KMS-11 (cell line): ENCODE data around the gene TOR4A.

Source experiments
- H2AFZ ChIP-seq: fragments of 200-600 bp; sonication (generic); 2 replicates; pipeline ENCODE4 v1.6.1; 2016; ENCODE audit warnings: antibody characterized with exemption, mixed run types, low read depth
- H3K27ac ChIP-seq: fragments of 200-600 bp; sonication (generic); 2 replicates; pipeline ENCODE4 v1.6.1; 2016; ENCODE audit warnings: mild to moderate bottlenecking, mixed run types
- H3K27me3 ChIP-seq: fragments of 200-600 bp; sonication (generic); 2 replicates; pipeline ENCODE4 v1.6.1; 2017; ENCODE audit warnings: mild to moderate bottlenecking, low read depth, mixed run types, moderate library complexity; ENCODE audit not compliant: insufficient read depth
- H3K36me3 ChIP-seq: fragments of 200-600 bp; sonication (generic); 2 replicates; pipeline ENCODE4 v1.6.1; 2017; ENCODE audit warnings: mild to moderate bottlenecking, mixed run types; ENCODE audit not compliant: insufficient read depth
- H3K4me1 ChIP-seq: fragments of 200-600 bp; sonication (generic); 2 replicates; pipeline ENCODE4 v1.6.1; 2016; ENCODE audit warnings: mild to moderate bottlenecking, low read depth, mixed run types; ENCODE audit not compliant: poor library complexity, severe bottlenecking
- H3K4me2 ChIP-seq: fragments of 200-600 bp; sonication (generic); 2 replicates; pipeline ENCODE4 v1.7.0; 2016; ENCODE audit warnings: mild to moderate bottlenecking, mixed run types
- H3K4me3 ChIP-seq: fragments of 200-600 bp; sonication (generic); IDR thresholded peaks from 2 replicates; pipeline ENCODE4 v1.6.1; 2017; ENCODE audit warnings: low read depth, low read length, mixed read lengths; ENCODE audit not compliant: insufficient read depth
- H3K79me2 ChIP-seq: fragments of 200-600 bp; sonication (generic); 2 replicates; pipeline ENCODE4 v1.6.1; 2016; ENCODE audit warnings: low read depth, mixed run types; ENCODE audit not compliant: insufficient read depth
- H3K9ac ChIP-seq: fragments of 200-600 bp; sonication (generic); 2 replicates; pipeline ENCODE4 v1.6.1; 2016; ENCODE audit warnings: mild to moderate bottlenecking, mixed run types
- H4K20me1 ChIP-seq: fragments of 200-600 bp; sonication (generic); 2 replicates; pipeline ENCODE4 v1.6.1; 2016; ENCODE audit warnings: mild to moderate bottlenecking, mixed run types; ENCODE audit not compliant: insufficient read depth
- TF ChIP-seq, protein P1 (sequence below): fragments of 200-600 bp; sonication (generic); conservative IDR thresholded peaks from 2 replicates; pipeline ENCODE4 v1.6.1; 2017; ENCODE audit warnings: low read depth, mild to moderate bottlenecking, antibody characterized with exemption, low read length, moderate library complexity, mixed read lengths

TOR4A gene

GRCh38 chr9:137313326-137313936 lies 35.9 kb downstream of the TOR4A start:
- Histone ChIP-seq H3K27ac (no peak overlapping the region), H3K36me3 (no peaks in the 10 kb centered on the region), H3K79me2 (no peaks in the 10 kb centered on the region), H4K20me1 (no peaks in the 10 kb centered on the region), H3K9ac (no peak overlapping the region), H3K27me3 (peaks cover 2% of the 10 kb centered on the region; the same call in 1 of the 2 replicates), H3K4me2 (no peak overlapping the region), H3K4me1 (peaks cover 7% of the 10 kb centered on the region), H2AFZ (no peak overlapping the region), H3K4me3 (no peak overlapping the region)
- TF ChIP-seq, protein P1, sequence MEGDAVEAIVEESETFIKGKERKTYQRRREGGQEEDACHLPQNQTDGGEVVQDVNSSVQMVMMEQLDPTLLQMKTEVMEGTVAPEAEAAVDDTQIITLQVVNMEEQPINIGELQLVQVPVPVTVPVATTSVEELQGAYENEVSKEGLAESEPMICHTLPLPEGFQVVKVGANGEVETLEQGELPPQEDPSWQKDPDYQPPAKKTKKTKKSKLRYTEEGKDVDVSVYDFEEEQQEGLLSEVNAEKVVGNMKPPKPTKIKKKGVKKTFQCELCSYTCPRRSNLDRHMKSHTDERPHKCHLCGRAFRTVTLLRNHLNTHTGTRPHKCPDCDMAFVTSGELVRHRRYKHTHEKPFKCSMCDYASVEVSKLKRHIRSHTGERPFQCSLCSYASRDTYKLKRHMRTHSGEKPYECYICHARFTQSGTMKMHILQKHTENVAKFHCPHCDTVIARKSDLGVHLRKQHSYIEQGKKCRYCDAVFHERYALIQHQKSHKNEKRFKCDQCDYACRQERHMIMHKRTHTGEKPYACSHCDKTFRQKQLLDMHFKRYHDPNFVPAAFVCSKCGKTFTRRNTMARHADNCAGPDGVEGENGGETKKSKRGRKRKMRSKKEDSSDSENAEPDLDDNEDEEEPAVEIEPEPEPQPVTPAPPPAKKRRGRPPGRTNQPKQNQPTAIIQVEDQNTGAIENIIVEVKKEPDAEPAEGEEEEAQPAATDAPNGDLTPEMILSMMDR, result no peak

DNA sequence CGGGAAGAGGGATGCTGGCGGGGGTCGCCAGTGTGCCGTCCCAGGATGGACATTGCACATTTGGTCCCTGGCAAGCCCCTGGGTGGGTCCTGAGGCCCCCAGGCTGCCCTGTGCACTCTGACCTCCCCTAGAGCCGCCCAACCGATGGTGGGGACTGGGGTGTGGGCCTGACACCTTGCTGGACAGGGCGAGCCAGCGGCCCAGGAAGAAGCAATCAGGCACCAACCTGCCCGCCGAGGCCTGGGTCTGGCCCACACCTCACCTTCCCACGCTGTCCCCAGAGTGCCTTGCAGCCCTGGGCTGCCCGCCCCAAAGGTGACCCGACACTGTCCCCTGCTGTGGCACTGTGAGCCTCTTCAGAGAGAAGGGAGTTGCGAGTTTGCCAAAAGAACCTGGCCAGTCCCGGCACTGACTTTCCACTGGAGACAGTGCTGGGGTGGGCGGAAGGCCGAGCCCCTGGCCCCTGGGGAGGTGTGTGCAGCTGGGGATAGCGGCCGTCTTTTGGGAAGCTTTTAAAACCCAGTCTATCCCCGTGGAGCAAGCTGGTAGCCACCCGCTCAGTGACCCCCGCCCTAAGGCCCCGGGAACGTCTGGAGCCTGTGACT lies 36.5 kb downstream of the TOR4A start:
- no peak overlapping the region for H2AFZ ChIP-seq
- H3K4me1 ChIP-seq, result peaks cover 7% of the 10 kb centered on the region
- no peak overlapping the region for H3K27ac ChIP-seq
- H3K79me2 ChIP-seq, result no peaks in the 10 kb centered on the region
- H3K4me3 ChIP-seq, result no peak overlapping the region
- no peak overlapping the region for H3K9ac ChIP-seq
- no peaks in the 10 kb centered on the region for H3K36me3 ChIP-seq
- H4K20me1 ChIP-seq, result no peaks in the 10 kb centered on the region
- H3K4me2 ChIP-seq, result no peak overlapping the region
- peaks cover 2% of the 10 kb centered on the region; the same call in 1 of the 2 replicates for H3K27me3 ChIP-seq
- TF ChIP-seq, protein P1, result no peak

- H3K27ac ChIP-seq, result no peak overlapping the region
- H3K27me3 ChIP-seq, result peaks cover 2% of the 10 kb centered on the region; the same call in 1 of the 2 replicates
- no peak overlapping the region for H2AFZ ChIP-seq
- H3K36me3 ChIP-seq, result no peaks in the 10 kb centered on the region
- no peak overlapping the region for H3K4me3 ChIP-seq
- H3K9ac ChIP-seq, result no peak overlapping the region
- TF ChIP-seq, protein P1, result no peak
- no peaks in the 10 kb centered on the region for H3K79me2 ChIP-seq
- H3K4me2 ChIP-seq, result no peak overlapping the region
- H4K20me1 ChIP-seq, result no peaks in the 10 kb centered on the region
- peaks cover 7% of the 10 kb centered on the region for H3K4me1 ChIP-seq
Observed at GRCh38 chr9:137314561-137315560, 37.3 kb downstream of the TOR4A start.

DNA sequence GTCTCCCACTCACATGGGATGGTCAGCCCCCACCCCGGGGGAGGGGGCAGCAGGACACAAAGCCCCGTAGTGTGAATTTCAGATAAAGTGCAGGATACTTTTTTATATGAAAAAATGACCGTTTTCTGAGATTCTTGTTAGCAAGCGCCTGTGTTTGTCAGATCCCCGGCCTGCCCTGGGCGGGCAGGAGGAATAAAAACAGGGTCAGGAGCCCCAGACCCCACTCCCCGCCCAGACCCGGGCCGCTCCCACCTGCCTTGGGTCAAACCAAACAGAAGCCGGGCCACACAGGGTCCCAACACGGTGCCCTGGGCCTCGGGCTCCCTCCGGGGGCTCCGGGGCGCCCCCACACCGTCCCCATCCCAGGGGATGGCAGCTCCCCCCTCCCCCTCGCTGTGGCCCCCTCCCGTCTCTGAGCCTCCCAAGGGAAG lies 38.1 kb downstream of the TOR4A start:
- Histone ChIP-seq H3K36me3 (no peaks in the 10 kb centered on the region), H3K4me3 (no peak overlapping the region), H2AFZ (no peak overlapping the region), H3K27ac (no peak overlapping the region), H3K9ac (no peak overlapping the region), H3K4me2 (no peak overlapping the region), H3K79me2 (no peaks in the 10 kb centered on the region), H4K20me1 (no peaks in the 10 kb centered on the region), H3K27me3 (peaks cover 2% of the 10 kb centered on the region; the same call in 1 of the 2 replicates), H3K4me1 (peaks cover 3% of the 10 kb centered on the region)
- TF ChIP-seq, protein P1, result no peak
